T follicular helper cell (primary cell): ENCODE results near the gene WIF1.

Source experiments
- DNase-seq: peaks from one replicate; pipeline ENCODE4 v3.0.0-alpha.2; 2020; ENCODE audit warnings: low read depth

WIF1 gene

GRCh38 chr12:65122703-65123102, 1.6 kb upstream of the WIF1 start:
- DNase-seq: no peak

GRCh38 chr12:65121956-65122469, 908 bp upstream of the WIF1 start:
- DNase-seq: no peak

GRCh38 chr12:65119063-65119462, 2.0 kb downstream of the WIF1 start:
- DNase-seq: no peak

- DNase-seq: no peak
Measured at GRCh38 chr12:65113621-65114035, 7.5 kb downstream of the WIF1 start.

GRCh38 chr12:65106948-65107347, 14.2 kb downstream of the WIF1 start:
- no peak for DNase-seq

GRCh38 chr12:65100140-65100539, 21.0 kb downstream of the WIF1 start:
- no peak for DNase-seq

- no peak for DNase-seq
Measured at GRCh38 chr12:65099182-65099581, 21.9 kb downstream of the WIF1 start.

- DNase-seq: no peak
Measured at GRCh38 chr12:65098364-65098763, 22.7 kb downstream of the WIF1 start.

GRCh38 chr12:65094722-65095121, 26.4 kb downstream of the WIF1 start:
- no peak for DNase-seq

- no peak for DNase-seq
Measured at GRCh38 chr12:65093606-65094005, 27.5 kb downstream of the WIF1 start.

GRCh38 chr12:65090461-65090860, 30.6 kb downstream of the WIF1 start:
- DNase-seq: no peak

GRCh38 chr12:65086236-65086635, 34.9 kb downstream of the WIF1 start:
- no peak for DNase-seq

- no peak for DNase-seq
Measured at GRCh38 chr12:65084579-65084978, 36.5 kb downstream of the WIF1 start.

GRCh38 chr12:65083581-65083980, 37.5 kb downstream of the WIF1 start:
- DNase-seq: no peak

- no peak for DNase-seq
Measured at GRCh38 chr12:65082406-65082805, 38.7 kb downstream of the WIF1 start.

- DNase-seq: no peak
Measured at GRCh38 chr12:65081496-65081895, 39.6 kb downstream of the WIF1 start.

GRCh38 chr12:65074932-65075331, 46.2 kb downstream of the WIF1 start:
- DNase-seq: no peak

GRCh38 chr12:65069336-65069735, 51.8 kb downstream of the WIF1 start:
- DNase-seq: no peak

- DNase-seq: no peak
Measured at GRCh38 chr12:65067383-65067782, 53.7 kb downstream of the WIF1 start.

GRCh38 chr12:65055859-65056258, 65.2 kb downstream of the WIF1 start:
- no peak for DNase-seq

GRCh38 chr12:65051218-65051617, 69.9 kb downstream of the WIF1 start:
- no peak for DNase-seq

GRCh38 chr12:65045269-65045668, 75.8 kb downstream of the WIF1 start:
- no peak for DNase-seq

GRCh38 chr12:65039301-65039700, 81.8 kb downstream of the WIF1 start:
- DNase-seq: no peak

GRCh38 chr12:65025136-65025535, 96.0 kb downstream of the WIF1 start:
- no peak for DNase-seq

GRCh38 chr12:65023485-65023884, 97.6 kb downstream of the WIF1 start:
- no peak for DNase-seq
